NCI-H2107 treated with DMSO at 0.1 percent for 48 hours (cell line): ENCODE results near the gene ZNF346.

Experiments
- DNase-seq: peaks from one replicate; lab custom pipeline; 2025; ENCODE audit not compliant: unreplicated experiment; lab: John Stamatoyannopoulos, UW

Gene ZNF346

DNA sequence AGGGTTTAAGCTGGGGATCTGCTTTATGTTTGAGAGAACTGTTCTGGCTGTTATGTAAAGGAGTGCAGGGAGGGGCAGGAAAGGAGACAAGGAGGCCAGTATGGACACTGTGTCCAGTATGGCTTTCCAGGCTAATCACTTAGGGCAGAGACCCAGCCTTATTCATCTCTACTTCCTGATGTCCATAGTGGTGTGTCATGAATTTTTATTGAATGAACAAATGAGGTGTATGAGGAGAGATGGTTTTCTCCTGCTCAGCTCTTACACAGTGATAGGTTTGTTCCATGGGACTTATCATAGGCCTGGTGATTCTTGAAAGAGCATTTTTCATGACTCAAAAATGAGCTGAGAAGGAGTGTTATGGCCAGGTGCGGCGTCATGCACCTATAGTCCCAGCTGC is 43.7 kb downstream of the ZNF346 start:
- no peak for DNase-seq

DNA sequence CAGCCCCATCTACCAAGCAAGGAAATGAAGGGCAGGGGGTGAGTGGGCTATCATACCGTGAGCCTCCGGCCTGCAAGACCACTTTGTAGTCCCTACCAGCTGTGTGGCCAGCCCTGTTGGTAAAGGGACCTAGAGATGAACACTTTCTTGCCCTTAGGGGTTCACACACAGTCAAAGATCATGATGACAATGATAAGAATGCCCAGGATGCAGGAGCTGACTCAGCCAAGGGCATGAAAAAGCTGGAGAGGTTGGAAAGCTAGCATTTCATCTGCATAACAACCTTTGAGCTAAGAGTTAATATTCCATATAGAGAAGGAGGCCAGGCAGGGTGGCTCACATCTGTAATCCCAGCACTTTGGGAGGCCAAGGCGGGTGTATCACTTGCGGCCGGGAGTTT is 45.0 kb downstream of the ZNF346 start:
- no peak for DNase-seq

DNA sequence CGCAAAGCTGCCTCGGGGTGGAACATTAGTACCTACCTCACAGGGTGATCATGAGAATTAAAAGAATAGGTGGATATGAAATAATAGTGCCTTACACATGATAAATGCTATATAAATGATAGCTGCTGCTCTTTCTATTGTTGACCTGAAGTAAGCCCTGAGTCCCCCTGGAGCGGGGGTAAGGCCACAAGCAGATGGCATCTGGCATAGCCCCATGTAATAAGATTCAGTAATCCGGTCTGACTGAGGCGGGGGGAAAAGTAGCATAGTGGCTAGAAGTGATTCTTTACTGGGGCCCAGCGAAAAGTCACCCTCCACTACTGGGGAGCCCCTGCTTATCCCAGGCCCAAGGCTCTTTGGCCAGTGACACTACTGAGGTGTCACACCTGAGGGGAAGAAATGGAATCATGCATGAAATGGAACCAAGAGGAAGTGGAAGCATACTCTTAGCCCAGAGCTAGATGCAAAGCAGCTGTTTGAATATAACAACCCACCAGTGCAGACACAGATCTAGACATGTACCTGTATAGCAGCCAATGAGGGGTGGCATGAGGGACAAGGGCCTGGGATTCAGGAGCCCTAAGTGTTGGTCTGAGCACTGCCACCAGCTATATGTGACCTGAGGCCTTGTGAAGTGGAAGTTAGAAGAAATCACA is 48.2 kb downstream of the ZNF346 start:
- no peak for DNase-seq

DNA sequence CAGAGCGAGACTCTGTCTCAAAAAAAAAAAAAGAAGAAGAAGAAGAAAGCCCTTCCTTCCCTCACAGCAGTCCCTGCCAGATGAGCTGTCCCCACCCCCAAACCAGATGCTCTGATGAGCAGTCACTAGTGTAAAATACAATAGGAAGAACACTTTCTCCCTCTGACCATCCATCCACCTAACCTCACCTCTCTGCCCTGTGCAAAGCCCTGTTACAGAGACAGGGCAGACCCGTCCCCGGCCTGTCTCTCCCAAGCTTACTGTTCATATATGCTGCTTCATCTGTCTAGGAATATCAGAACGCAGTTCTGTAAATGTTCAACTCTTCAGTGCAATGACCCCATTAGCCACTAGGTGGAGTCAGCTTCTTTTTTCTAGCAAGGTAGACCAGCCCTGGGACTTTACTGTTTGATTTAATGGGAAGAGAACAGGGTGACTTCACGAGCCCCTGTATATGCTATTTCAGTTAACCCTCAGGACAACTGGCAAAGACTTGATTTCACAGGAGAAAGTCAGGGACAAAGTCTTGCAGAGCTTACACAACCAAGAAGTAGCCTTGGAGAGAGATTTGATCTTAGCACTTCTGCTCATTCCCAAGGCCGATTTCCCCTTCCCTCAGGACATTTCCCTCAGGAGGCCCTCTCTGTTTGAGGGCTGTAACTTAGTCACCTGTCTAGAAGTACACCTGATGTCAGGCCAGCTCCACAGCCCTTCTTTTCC is 49.3 kb downstream of the ZNF346 start:
- peak; percentile 81 for DNase-seq

DNA sequence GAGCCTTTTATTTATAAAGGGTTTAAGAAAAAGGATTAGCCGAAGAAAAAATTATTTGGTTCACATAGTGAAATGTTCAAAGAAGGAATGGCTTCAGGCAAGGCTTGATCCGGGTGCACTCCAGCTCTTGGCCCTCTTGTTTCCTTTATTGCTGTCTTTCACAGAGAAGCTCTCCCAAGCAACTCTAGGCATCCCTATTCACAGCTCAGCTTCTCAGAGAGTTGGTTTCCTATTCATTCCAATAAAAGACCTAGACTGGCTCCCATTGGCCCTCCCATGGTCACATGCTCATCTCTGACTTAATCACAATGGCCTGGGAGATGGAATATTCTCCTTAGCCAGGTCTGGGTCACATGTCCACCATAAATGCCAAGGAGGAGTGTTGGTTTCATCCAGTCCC is 54.8 kb downstream of the ZNF346 start:
- no peak for DNase-seq

DNA sequence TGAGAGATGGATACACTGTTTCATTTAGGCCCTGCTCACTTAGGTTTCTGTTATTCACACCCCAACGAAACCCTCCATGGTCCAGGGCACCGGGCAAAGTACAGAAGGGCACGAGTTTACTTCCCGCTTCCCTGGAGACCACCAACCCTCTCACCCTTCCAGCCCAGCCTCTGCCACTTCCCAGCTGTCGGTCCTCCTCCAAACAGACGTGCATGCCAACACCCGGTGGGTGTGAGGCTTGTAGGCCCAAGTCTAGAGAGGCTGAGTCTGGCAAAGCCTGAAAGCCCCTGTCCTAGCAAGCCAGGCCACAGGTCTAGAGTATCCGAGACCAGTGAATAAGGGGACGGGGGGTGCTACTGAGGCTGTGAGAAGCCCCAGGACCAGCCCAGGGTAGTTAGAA is 57.1 kb downstream of the ZNF346 start:
- DNase-seq = no peak

DNA sequence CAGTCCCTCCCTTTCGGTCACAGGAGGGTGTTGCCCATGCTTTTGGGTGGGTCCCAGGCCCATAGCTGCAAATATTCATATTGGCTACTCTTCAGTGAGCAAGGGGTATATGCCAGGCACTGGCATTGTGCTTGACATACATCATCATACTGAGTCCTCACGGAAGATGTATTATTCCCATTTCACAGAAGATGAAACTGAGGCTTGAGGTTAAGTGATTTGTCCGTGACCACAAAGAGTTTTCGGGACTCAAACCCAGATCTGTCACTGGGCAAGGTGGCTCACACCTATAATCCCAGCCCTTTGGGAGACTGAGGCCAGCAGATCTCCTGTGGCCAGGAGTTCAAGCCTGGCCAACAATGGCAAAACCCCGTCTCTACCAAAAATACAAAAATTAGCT is 57.8 kb downstream of the ZNF346 start:
- no peak for DNase-seq

DNA sequence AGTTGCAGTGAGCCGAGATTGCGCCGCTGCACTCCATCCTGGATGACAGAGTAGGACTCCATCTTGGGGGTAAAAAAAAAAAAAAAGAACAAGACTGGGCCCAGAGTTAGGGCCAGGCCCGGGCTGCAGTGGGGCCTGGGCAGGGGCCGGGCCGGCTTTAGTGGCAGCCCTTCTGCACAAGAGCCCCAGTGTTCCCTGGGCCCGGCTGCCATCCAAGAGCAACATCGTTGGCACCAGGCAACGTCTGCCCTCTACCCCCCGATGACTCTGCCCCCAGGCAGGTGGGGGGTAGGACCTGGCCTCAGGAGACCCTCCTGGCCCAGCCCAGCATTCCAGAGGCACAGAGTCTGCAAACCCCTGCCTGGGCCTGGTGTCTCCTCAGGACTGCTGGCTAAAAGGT is 59.4 kb downstream of the ZNF346 start:
- DNase-seq = no peak

DNA sequence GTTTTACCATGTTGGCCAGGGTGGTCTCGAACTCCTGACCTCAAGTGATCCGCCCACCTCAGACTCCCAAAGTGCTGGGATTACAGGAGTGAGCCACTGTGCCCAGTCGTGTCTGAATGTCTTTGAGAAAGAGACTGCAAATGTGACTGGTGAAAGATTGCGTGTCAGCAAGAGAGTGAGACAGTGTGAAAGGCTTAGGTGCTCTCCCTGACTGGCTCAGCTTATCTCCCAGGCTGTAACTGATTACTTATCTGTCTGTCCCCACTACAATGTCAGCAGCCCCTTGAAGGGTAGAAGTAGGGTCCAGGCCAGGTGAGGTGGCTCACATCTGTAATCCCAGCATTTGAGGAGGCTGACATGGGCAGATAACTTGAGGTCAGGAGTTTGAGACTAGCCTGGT is 60.9 kb downstream of the ZNF346 start:
- DNase-seq = no peak

DNA sequence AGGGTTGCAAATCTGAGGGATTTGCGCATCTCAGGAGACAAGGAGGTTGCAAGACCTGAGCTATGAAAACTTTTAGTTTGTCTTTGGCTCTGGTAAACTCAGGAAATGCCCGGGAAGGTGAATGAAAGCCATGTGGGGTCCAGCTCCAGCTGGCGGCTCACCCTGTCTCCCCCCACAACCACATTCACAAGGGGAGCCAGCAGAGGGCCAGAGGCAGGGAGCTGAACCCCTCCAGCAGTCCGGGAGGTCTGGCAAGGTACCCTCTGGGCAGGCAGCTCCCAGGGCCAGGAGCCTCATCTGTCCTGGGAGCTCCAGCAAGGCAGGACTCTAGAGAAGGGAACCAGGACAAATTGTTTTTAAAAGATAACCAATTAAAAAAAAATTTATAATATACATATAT is 61.7 kb downstream of the ZNF346 start:
- no peak for DNase-seq

DNA sequence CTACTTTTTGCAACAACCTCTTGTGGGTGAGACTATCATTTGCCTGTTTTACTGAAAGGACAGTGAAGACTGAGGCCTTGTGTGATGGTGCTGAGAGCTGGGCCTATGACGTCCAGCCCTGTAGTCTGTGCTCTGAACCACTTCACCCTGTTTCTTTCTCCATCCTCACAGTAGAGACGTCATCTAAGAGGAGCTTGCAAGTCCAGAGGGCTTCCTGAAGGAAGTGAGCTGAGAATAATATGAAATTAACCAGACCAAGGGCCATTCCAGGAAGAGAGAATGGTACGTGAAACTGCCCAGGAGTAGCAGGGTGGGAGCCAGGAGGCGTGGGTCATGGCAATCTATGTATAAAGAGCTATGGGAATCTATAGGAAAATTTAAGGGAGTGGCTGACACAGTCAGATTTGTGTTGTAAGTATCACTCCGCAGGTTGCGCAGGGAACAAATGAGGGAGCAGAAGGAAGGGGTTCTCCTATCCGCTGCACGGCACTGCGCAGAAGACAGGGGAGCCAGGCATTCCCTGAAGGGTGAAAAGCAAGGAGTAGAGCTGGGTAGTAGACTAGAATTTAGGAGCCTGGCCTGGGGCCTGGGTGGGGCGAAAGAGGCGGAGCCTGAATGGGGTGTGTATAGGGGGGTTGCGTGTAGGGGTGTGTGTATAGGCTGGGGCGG is 63.6 kb downstream of the ZNF346 start:
- no peak for DNase-seq

DNA sequence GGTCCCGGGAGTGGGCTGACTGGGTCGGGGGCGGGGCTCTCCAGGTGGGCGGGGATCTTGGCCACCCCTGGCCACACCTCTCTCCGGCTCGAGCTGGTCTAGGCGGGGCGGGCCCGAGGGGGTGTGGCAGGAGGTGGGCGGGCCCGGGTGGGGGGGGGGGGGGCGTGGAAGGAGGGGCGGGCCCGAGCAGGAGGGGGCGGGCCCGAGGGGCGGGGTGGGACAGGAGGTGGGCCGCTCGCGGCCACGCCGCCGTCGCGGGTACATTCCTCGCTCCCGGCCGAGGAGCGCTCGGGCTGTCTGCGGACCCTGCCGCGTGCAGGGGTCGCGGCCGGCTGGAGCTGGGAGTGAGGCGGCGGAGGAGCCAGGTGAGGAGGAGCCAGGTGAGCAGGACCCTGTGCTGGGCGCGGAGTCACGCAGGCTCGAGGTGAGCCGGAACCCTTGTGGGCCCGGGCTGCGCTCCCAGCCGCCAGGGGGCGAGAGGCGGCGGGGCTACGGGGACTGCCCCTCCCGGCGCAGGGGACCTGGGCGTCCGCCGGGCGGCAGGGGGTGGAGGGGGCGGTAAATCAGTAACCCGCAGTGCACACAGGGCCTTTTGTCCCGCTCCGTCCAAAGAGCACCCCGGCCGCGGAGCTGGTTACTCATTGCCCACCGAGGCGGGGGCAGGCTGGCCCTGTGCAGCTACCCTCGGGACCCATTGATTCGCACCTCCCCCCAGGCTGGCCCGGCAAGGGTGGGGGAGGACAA is 64.3 kb downstream of the ZNF346 start, which contains the start of gene FGFR4:
FGFR4 (plus strand) TSS at position 262 of the 744 bp plus-strand sequence. CDS start 2,688 bp downstream, outside the sequence.
- no peak for DNase-seq

DNA sequence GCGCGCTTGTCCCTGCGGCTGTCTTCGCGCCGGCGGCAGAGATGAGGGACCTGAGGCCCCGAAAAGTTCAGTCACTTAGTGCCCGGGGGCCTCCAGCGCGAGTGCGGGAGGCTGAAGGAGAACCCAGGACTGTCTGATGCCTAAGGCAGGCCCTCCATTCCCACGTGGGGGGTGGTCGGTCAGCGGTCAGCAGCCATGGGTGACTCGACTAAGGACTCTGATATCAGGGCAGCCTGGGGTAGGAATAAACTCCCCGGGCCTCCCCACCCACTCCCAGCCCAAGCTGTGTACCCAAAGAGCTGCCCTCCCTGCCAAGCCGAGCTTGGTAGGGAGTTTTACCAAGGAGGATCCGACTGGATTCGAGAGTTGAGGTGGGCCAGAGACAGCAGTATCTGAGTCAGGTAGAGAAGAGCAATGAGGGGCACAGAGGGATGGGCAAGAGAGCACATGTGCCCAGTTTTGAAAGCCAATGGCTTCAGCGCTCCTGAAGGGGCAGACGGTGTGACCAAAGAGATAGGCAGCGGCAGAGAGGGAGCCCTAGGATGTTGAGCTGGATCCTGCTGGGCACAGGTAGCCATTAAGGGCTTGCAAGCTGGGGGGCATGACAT is 65.0 kb downstream of the ZNF346 start:
- DNase-seq = no peak

DNA sequence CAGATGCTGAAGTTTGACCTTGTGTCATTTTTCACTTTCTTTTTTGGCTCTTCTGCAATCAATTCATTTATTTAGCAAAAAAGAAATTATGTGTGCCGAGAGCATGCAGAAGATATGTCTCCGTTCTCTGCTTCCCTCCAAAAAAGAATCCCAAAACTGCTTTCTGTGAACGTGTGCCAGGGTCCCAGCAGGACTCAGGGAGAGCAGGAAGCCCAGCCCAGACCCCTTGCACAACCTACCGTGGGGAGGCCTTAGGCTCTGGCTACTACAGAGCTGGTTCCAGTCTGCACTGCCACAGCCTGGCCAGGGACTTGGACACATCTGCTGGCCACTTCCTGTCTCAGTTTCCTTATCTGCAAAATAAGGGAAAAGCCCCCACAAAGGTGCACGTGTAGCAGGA is 66.6 kb downstream of the ZNF346 start:
- DNase-seq = no peak

DNA sequence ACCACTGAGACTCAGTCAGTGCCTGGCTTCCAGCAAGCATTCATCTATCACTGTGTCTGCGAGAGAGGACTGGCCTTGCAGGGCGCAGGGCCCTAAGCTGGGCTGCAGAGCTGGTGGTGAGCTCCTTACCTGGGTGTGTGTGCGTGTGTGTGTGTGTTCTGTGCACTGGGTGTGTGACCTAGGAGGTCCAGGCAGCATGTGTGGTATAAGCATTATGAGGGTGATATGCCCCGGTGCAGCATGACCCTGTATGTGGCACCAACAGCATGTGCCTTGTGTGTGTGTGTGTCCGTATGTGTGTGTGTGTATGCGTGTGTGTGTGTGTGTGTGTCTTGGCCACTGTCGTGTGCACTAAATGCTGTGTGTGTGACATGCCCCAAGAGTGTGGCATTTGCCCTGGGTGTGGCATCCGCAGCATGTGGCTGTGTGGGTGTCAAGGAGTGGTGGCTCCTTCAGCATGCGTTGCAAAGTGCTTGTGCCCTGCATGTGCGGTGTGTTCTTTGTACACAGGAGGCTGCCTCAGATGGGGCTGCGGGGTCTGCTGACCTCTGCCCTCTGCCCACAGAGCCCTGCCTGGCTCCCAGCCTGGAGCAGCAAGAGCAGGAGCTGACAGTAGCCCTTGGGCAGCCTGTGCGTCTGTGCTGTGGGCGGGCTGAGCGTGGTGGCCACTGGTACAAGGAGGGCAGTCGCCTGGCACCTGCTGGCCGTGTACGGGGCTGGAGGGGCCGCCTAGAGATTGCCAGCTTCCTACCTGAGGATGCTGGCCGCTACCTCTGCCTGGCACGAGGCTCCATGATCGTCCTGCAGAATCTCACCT is 67.5 kb downstream of the ZNF346 start:
- no peak for DNase-seq

DNA sequence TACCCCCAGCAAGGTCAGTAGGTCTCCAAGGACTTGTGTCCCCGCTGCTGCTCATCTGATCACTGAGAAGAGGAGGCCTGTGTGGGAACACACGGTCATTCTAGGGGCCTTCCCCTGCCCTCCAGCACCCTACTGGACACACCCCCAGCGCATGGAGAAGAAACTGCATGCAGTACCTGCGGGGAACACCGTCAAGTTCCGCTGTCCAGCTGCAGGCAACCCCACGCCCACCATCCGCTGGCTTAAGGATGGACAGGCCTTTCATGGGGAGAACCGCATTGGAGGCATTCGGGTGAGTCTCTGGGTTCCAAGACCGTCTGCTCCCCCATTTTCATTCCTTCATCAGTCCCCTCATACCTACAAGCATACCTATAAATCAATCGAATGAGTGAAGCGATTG is 68.3 kb downstream of the ZNF346 start:
- DNase-seq = no peak

DNA sequence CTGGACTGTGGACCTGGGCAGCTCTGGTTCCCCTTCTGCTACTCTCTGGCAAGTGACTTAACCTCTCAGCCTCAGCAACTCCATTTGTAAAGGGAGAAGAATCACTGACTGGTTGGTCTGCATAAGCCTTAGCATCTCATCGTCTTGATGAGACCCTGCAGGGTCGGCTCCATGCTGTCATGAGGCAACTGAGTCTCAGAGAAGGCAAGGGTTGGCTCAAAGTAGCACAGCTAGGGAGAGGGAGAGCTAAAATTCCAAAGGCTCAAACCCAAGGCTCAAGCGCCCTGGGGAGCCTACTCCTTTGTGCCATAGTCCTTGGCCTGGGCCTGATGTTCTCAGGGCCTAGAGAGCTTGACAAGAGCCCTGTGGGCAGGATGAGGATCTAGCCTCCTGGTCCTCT is 68.7 kb downstream of the ZNF346 start:
- DNase-seq = no peak

DNA sequence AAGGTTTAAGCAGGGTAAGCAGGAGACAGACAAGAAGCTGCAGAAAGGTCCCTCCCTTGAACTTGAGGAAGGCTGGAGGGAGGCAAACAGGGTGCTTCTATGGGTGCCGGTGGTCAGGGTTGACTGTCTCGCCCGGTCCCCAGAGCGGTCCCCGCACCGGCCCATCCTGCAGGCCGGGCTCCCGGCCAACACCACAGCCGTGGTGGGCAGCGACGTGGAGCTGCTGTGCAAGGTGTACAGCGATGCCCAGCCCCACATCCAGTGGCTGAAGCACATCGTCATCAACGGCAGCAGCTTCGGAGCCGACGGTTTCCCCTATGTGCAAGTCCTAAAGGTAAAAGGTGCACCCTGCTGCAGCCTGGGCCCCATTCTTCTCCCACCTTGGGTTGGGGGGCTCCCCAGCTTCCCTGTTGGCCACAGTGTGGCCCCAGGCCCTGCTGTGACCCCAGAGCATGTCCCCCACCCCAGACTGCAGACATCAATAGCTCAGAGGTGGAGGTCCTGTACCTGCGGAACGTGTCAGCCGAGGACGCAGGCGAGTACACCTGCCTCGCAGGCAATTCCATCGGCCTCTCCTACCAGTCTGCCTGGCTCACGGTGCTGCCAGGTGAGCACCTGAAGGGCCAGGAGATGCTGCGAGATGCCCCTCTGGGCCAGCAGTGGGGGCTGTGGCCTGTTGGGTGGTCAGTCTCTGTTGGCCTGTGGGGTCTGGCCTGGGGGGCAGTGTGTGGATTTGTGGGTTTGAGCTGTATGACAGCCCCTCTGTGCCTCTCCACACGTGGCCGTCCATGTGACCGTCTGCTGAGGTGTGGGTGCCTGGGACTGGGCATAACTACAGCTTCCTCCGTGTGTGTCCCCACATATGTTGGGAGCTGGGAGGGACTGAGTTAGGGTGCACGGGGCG is 69.9 kb downstream of the ZNF346 start:
- DNase-seq = no peak

DNA sequence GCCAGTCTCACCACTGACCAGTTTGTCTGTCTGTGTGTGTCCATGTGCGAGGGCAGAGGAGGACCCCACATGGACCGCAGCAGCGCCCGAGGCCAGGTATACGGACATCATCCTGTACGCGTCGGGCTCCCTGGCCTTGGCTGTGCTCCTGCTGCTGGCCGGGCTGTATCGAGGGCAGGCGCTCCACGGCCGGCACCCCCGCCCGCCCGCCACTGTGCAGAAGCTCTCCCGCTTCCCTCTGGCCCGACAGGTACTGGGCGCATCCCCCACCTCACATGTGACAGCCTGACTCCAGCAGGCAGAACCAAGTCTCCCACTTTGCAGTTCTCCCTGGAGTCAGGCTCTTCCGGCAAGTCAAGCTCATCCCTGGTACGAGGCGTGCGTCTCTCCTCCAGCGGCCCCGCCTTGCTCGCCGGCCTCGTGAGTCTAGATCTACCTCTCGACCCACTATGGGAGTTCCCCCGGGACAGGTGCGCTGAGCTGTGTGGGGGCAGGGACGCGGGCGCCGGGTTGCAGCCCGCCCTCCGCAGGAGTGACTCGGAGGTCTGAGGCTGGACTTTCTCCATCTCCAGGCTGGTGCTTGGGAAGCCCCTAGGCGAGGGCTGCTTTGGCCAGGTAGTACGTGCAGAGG is 70.7 kb downstream of the ZNF346 start:
- no peak for DNase-seq
